HPDE6-E6E7 (cell line): ENCODE data around the gene FAM184B.

Experiments used
- DNase-seq: peaks from one replicate; pipeline ENCODE4 v3.0.0; 2011; ENCODE audit warnings: missing footprints; ENCODE audit errors: extremely low spot score

FAM184B gene

DNA sequence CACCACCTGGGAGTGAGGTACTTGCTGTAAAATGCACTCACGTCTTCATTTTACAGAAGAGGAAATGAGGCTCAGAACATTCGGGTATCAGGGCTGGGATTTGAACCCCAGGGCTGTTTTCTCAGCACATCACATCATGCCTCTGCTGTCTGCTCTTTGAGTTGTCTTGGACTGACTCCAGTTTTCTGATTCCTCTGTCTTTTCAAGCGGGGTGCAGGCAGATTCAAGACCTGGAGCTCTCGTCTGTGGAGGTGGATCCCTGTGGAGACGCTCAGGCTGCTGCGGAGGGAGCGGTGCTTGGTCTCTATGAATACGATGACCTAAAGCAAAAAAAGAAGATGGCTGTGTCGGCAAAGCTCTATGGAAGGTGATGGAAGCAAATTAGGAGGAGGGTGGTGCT is 198.1 kb downstream of the FAM184B start:
- DNase-seq: no peak

DNA sequence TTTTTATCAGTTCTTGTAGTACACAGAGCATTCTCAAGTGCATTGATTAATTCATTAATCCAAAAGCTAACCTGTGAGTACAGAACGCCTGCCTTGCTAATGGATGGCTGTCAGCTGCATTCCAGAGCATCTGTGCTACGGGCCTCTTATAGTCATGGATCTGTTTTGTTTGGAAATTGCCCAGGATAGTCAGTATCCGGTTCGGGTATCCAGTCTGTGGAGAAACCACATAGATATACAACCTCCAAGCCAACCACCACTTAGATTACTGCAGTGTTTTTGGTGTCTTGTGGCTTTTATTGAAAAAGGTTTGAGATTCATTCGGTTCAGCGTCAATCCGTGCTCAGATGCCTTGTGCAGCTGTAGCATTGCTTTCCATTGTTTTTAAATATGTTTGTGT is 200.5 kb downstream of the FAM184B start:
- no peak for DNase-seq
